Left cardiac atrium (tissue), 4 donors: ENCODE results near the gene ATP8A1. TPM values are rescaled to one million over a fixed set of nuclear protein-coding genes. Genes with fewer than 3 reads are reported as not detected.
A peak's percentile ranks its signal among the peaks of the same experiment; 100 is the strongest.

Experiments
- ATAC-seq, 2 donors: fragments of 200-7000 bp; cut with Tn5 transposase; one replicate each; pipeline ENCODE4 v1.9.1; 2020; ENCODE audit warnings: mild to moderate bottlenecking in 2 of 2, moderate library complexity in 2 of 2
- DNase-seq: peaks from one replicate; pipeline ENCODE4 v3.0.0-alpha.2; 2020
- intact Hi-C, 2 donors: fragments of 100-400 bp; cut with DNase I; formaldehyde crosslinking; loops; one replicate each; pipeline versions ENCODE4 v1.14.1 to v1.15.1; 2022 to 2023
- total RNA-seq, 2 donors: library from RNA; stranded (reverse); fragmentation: NEBNext Ultra II Directional; extraction: Animal tissue kit (Norgen Biotek cat#: 25700); gene quantifications; one replicate each; pipeline ENCODE4 v1.2.1, GENCODE V29; 2021
- donor health status: DM: no; HTN: yes; CAD: no.
- donor health status: DM: no; HTN: yes; CAD: no; lungs with severe emphysema.
- donor health status: DM: yes; HTN: yes; CAD: no.
- donor health status: Dilated cardiomyopathy.

The ATP8A1 gene
- total RNA-seq, 2 donors from 2014 or later, result 22.3 to 23.3 TPM

GRCh38 chr4:42543762-42544161 is 113.1 kb downstream of the ATP8A1 start:
- DNase-seq (no peak), ATAC-seq (no peak)
- intact Hi-C loops, result no loop called here

DNA sequence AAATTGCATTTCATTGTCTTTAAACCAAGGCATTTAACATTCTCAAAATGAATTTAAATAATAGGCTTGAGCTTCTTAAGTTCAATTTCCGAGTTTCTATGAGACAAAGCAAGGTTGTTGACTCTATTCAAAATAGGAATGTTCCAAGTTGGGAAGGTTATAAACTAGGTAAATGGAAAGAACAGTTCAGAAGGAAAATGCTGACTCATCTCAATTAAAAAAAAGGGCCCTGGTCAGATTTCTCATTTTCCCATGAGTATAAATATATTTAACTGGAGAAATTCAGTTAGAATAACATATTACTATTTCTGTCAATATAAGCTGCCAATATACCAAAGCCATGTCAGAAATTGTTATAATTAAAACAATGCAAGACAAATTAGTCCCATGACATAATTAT is 113.8 kb downstream of the ATP8A1 start:
- ATAC-seq (no peak), DNase-seq (no peak)
- intact Hi-C loops, result no loop called here

GRCh38 chr4:42541647-42542046 is 115.3 kb downstream of the ATP8A1 start:
- DNase-seq (no peak), ATAC-seq (no peak)
- intact Hi-C loops, result no loop called here

GRCh38 chr4:42533042-42533441 is 123.9 kb downstream of the ATP8A1 start:
- intact Hi-C loops, result no loop called here
- no peak for DNase-seq
- no peak for ATAC-seq

DNA sequence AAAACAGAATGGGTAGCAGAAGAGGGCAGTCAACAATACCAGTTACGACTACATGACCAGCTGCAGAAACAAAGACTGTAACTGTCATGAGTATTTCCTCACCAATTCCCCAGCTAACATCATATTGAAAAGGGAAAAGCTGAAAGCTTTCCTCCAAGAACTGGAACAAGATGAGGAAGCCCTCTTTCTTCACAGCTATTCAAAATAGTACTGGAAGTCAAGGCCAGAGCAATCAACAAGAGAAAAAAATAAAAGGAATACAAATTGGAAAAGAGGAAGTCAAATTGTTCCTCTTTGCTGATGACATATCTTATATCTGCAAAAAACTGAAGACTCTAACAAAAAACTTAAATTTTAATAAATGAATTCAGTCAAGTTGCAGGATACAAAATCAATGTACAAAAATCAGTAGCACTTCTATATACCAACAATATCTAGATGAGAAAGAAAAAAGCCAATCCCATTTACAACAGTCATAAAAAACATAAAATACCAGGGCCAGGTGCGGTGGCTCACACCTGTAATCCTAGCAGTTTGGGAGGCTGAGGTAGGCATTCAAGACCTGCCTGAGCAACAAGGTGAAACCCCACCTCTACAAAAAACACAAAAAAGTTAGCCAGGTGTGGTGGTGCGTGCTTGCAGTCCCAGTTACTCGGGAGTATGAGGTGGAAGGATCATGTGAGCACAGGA is 125.4 kb downstream of the ATP8A1 start:
- no peak for ATAC-seq
- intact Hi-C loops, result no loop called here
- DNase-seq, result no peak

DNA sequence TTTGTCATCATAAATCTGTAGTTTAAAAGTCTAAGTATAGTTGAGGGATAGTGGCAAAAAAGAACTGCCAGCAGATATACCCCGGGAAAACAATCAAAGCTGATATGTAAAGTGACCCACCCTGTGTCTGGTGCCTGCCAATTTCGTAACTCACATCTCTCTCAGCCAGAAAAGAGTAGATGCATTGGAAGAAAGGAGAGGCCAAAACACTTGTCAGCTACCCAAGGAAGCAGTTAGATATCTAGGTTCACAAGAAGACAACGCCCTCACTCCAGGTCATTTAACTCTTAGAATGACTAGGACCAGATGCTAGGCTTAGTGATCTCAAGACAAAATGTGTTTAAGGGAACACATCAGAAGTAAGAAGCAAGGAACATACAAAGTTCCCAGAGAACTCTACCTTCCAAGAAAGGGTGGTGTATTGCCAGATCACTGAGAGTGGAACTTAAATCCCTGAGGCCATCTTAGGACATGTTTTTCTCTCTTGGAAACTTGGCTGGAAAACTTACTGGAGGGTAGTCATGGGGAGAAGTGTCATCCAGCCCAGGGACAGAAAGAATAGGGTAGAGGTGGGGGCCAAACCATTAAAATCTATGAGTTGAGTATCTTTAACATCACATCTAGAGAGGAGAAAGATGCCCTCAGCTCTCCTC is 133.7 kb downstream of the ATP8A1 start:
- intact Hi-C loops, result loop anchor here in 1 of 2 donors (2.0 to 5.0 kb wide), 2 partner anchors 151 to 240 kb away; no protein-coding TSS in a partner anchor
- DNase-seq (no peak), ATAC-seq (peak; percentile 59 to 78)

DNA sequence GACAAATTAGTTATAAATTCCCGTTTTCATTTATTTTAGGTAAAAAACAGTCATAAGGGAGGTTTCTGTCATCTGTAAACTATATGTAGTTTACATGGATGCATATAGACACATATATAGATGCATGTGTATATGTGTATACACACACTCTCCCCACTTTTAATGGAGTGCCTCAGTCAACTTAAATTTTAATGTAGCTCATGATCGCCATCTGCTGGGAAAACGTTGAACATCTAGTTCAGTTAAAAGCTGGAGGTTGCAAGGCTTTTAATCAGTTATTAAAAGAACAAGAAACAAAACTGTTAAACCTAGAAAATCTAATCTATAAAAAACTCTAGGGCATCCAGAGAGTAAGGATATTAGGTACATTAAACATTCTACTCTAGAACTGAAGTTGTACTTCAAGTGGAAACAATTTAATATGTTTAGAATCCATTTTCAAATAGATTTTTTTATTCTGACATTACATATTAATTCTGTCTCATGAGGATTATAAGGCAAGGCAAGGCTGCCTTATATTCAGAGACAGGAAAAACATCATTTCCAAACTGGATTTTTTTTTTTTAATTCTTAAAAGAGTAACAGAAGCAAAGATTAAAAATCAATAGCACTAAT is 137.0 kb downstream of the ATP8A1 start:
- ATAC-seq, result peak; percentile 35 to 58
- intact Hi-C loops, result loop anchor here (5.0 to 10.0 kb wide), 2 partner anchors 148 to 235 kb away; no protein-coding TSS in a partner anchor
- no peak for DNase-seq

- DNase-seq (no peak), ATAC-seq (peak; percentile 29 to 35)
- intact Hi-C loops, result loop anchor here in 1 of 2 donors (5.0 to 10.0 kb wide), 2 partner anchors 143 to 231 kb away; no protein-coding TSS in a partner anchor
Measured at GRCh38 chr4:42515156-42515884, 141.6 kb downstream of the ATP8A1 start.

- ATAC-seq (no peak), DNase-seq (no peak)
- intact Hi-C loops, result loop anchor here in 1 of 2 donors (10.0 kb wide), 1 partner anchor 229 kb away; no protein-coding TSS in a partner anchor
Measured at GRCh38 chr4:42513748-42514492, 143.0 kb downstream of the ATP8A1 start.

DNA sequence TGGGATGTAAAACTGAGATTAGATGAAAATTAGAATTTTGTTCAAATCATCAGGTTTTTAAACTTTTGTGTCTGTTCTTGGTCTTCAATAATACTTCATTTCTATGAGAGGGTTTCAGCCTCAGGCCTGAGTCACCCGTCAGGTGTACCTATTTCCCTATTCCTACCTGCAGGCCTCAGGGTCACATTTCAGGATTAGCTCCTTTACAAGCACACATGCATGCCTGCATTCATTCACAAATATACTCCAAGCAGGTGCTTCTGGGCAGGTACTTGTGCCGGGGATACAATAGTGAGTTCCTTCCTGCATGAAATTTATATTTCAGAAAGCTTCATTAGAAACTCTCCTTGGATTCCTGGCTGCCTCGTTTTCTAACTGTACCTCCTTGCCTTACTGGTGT is 144.7 kb downstream of the ATP8A1 start:
- DNase-seq (no peak), ATAC-seq (no peak)
- intact Hi-C loops, result loop anchor here in 1 of 2 donors (10.0 kb wide), 1 partner anchor 227 kb away; no protein-coding TSS in a partner anchor

- intact Hi-C loops, result loop anchor here in 1 of 2 donors (10.0 kb wide), 1 partner anchor 225 kb away; no protein-coding TSS in a partner anchor
- DNase-seq (no peak), ATAC-seq (no peak)
Measured at GRCh38 chr4:42510225-42510624, 146.7 kb downstream of the ATP8A1 start.

GRCh38 chr4:42501624-42502401 is 155.1 kb downstream of the ATP8A1 start:
- DNase-seq (no peak), ATAC-seq (peak in 1 of 2 donors; percentile 17)
- intact Hi-C loops, result no loop called here

GRCh38 chr4:42498040-42498439 is 158.9 kb downstream of the ATP8A1 start:
- intact Hi-C loops, result no loop called here
- no peak for DNase-seq
- ATAC-seq, result no peak

- intact Hi-C loops, result no loop called here
- ATAC-seq, result no peak
- DNase-seq, result no peak
Measured at GRCh38 chr4:42497142-42497910, 159.6 kb downstream of the ATP8A1 start.

- intact Hi-C loops, result no loop called here
- no peak for ATAC-seq
- no peak for DNase-seq
Measured at GRCh38 chr4:42492962-42493361, 163.9 kb downstream of the ATP8A1 start.

GRCh38 chr4:42490015-42490414 is 166.9 kb downstream of the ATP8A1 start:
- DNase-seq (no peak), ATAC-seq (no peak)
- intact Hi-C loops, result no loop called here

GRCh38 chr4:42489095-42489494 is 167.8 kb downstream of the ATP8A1 start:
- no peak for DNase-seq
- ATAC-seq, result no peak
- intact Hi-C loops, result no loop called here
